Activated CD8-positive, alpha-beta memory T cell treated with anti-CD3 and anti-CD28 coated beads, Interleukin-2, amount 50 U/mL, for 1 hour (primary cell): ENCODE results near the gene SIRPB1.
"Not testable (repeated sequence)": the region's sequence is repeated elsewhere in the genome, so short reads cannot be mapped to it uniquely, and the experiment has no call there.

Experiments used
- DNase-seq: peaks from one replicate; pipeline ENCODE4 v3.0.0-alpha.2; 2020; ENCODE audit errors: extremely low read depth

Gene SIRPB1

GRCh38 chr20:1619861-1620444, at the start of gene SIRPB1:
SIRPB1 (minus strand) TSS chr20:1620009; CDS start chr20:1619944, 65 bp downstream.
- DNase-seq = no peak

DNA sequence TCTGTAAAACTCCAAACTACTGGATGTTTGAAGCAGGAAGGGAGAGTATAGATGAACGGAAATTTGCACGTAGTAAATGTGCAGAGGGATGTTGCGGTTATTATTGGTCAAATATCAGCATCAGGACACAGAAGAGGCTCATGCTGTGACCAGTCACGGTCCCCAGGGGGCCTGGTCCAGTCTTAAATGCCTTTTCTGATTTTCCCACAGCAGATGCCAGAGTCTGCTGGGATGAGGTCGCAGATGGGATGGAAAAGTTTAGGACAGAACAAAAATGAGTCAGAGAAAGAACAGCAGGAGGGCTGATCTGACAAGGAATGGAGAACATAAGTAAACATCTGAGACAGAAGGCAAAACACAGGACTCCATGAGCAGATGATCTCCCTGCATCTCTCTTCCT, 49.5 kb upstream of the SIRPB1 start:
- DNase-seq = no peak

DNA sequence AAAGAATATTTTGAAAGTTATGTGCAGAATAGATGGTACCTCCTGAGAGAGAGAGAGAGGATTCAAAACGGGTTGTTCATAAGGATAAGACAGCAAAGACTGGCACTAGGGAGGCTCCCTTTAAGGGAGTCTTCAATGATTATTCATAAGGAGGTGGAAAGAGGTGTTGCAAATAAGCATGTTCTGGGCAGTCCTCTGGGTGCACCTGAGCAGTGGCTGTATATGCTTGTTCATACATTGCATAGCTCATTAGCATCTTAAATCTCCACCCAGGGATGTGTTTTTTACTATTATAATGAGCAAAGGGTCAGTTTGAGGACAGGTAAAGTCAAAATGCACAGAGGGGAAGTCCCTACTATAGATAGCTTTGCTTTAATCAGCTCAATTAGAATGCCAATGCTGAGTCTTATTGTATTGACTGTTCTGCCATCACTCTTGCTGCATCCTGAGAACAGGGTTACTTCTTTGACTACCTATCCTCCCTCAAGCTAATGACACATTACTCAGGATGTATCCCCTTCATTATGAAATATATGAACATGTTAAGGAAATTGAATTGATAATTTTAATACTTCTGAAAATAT, 47.8 kb upstream of the SIRPB1 start:
- DNase-seq = no peak

GRCh38 chr20:1666802-1667201, 47.0 kb upstream of the SIRPB1 start:
- no peak for DNase-seq

GRCh38 chr20:1665345-1665744, 45.5 kb upstream of the SIRPB1 start:
- no peak for DNase-seq

DNA sequence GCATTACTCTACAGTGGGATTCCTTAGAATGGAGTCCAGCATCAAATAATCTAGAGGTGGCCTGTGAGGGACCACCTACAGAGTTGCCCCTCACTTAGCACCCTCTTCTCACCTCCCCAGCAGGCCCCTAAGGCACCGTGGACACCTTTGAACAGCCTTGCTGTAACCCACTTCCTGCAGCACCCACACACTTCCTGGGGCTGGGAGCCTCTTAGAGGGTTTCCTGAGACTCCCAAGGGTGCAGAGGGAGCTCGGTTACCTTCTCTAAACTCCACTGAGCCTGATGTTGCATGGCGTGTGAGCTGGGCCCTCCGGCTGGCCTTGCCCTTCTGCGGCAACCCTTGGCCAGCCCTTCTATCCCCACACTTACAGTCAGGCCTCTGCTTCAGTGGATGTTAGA, 45.1 kb upstream of the SIRPB1 start:
- DNase-seq = no peak

DNA sequence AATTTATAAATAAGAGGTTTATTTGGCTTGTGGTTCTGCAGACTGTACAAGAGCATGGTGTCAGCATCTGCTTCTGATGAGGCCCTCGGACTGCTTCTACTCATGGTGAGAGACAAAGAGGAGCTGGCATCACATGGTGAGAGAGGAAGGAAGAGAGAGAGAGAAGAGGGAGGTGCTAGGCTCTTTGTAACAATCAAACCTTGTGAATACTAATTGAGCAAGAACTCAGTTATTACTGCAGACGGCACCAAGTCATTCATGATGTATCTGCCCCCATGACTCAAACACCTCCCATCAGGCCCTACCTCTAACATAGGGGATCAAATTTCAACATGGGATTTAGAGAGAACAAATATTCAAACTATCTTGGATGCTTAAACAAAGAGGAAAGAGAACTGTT, 44.1 kb upstream of the SIRPB1 start:
- DNase-seq = no peak

DNA sequence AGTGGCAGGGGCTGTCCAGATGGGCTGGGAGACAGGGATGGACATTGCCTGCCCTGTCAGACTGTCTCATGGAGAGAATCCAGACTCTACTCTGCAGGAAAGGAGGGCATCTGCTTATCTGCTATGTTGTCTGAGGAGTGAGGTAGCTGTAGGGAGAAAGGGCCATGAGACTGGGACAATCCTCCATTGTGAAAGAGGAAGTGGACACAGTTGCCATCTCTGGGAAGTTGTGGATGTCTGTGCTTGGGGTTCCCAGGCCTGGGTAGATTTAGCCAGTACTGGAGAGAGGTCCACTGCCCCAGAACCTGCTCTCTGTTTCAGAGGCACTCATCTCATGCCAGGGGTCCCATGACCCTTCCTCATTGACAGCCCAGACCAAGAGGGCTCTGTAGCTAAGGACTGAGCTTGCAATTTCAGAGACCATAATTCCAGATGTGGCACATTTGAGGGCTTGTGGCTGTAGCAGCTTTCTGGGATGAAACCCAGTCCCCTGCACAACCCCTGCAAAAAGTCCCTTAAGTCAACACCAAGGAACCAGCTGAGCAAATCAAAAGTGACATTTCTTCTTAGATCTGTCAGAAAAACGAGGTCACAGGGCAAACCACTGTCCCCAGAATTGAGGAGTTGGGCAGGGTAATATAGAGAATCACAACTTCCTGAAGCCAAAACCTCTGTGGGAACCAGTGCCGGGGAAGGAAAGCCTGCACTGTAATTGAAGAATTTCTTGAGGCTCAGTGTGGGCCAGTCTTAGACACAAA, 41.9 kb upstream of the SIRPB1 start:
- DNase-seq = no peak

DNA sequence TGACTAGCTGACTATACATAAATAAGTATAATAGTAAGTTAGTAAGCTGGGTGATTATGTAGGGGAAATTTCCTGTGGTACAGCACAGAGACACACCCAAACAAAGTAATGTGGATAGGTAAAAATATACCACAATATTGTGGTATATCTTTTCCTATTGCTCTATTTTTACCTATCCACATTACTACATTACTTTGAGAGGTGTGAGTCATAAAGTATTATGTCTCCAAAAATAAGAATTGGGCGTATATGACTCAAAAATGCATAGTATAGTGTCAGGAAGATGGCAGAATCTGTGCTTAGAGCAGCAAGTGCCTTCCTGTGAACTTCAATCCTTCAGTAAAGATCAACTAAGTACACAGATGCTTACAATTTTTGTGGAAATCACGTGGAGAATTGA, 40.4 kb upstream of the SIRPB1 start:
- no peak for DNase-seq

DNA sequence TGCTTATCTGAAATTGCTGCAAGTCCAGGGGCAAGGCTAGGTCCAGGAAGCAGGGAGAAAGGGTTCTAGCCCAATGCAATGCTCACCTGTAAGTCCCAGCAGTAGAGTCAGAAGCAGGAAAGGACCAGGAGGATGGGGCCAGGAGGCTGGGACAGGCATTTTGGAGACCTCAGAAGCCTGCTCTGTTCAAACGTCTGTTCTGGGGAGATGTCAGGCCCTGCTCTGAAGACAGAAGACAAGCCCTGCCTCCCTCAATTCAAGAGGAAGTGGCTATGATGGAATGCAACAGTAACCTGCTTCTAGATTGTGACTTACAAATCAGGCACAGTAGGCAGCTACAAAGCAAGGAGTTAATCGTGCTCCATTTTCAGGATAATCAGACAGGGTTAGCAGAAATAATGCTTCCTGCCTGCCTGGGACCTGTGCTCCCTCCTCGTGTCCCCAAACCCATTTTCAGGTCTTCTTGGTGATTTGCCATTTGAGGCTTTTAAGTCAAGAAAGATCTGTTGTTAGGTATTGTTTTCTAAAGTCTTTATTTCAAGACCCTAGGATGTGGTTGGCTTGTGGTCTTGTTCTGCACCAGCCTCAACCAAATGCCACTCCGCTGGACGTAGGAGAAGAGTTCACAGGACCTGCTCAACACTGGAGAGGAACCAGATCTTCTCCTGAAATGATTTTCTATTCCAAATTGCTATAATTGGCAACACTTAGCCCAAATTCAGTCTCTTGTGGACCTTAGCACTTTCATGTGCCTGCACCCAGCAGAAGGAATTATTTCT, 37.9 kb upstream of the SIRPB1 start, which contains the start of gene SIRPG:
Gene SIRPG (minus strand): TSS at position 224 of the 779 bp plus-strand sequence. CDS start 65 bp downstream, at position 159.
- DNase-seq = no peak

- DNase-seq = no peak
These were observed 37.0 kb upstream of the SIRPB1 start for GRCh38 chr20:1656844-1657243.

DNA sequence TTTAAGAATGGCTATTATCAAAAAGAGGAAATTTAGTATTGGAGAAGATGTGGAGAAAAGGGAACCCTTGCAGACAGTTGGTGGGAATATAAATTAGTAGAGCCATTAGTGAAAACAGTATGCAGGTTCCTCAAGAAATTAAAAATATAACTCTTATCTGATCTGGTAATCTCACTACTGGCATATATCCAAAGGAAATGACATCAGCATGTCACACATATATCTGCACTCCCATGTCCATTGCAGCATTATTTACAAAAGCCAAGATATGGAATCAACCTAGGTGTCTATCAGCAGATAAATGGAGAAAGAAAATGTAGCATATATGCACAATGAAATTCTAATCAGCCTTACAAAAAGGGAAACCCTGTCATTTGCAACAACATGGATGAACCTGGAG, 35.2 kb upstream of the SIRPB1 start:
- DNase-seq = no peak

DNA sequence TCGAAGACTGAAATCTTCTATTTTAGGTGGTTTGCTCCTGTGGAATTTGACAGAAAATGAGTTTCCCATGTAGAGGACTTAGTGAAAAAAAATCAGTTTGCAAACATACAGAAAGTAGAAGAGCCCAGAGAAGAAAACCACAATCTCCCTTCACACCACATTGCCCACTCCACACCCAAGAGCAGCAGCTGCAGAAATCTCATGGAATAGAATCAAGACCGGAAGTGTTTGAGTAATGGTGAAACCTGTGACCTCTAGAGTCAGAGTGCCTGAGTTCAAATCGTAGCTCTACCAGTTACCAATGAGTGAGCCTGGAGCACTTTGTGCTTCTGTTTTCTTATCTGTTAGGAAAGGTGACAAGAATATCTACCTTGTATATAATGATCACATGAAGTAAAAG, 33.2 kb upstream of the SIRPB1 start:
- no peak for DNase-seq

DNA sequence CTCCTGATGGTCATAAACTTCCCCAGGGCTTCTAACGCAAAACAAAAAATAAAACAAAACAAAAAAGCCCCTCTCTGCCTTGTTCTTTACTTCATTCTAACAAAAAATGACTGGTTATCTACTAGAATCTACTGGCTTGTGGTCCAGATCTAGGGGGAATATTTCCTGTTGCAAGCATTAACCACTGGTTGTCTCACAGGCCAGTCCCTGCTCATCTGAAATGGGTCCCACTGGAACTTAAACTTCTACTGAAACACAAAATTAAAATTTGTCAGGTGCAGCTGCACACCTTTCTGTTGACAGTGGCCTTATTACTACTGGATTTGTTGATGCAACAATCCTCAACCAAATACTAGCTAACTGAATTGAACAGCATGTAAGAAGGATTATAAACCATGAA, 32.3 kb upstream of the SIRPB1 start:
- no peak for DNase-seq

GRCh38 chr20:1651268-1652058, 31.7 kb upstream of the SIRPB1 start:
- DNase-seq = no peak

- no peak for DNase-seq
These were observed 28.3 kb upstream of the SIRPB1 start for GRCh38 chr20:1648101-1648500.

DNA sequence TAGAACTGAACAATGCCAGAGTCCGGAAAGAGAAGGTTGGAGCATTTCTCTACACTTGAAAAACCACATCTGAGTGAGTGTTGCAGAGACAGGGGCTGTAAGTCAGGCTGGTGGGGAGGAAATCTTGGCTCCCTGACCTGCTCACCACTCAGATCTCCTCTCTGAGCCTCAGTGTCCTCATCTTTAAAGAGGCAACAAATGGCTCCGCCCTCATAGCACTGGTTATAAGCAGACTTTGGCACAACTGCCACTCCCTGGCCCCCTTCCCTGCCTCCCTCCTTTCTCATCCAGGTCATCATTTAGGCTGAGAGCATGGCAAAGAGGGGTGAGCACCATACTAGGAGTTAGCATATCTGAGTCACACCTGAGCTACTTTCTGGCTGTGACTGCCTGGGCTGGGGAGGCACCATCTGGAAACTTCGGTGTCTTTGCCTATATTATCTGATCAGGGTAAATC, 27.2 kb upstream of the SIRPB1 start:
- no peak for DNase-seq

DNA sequence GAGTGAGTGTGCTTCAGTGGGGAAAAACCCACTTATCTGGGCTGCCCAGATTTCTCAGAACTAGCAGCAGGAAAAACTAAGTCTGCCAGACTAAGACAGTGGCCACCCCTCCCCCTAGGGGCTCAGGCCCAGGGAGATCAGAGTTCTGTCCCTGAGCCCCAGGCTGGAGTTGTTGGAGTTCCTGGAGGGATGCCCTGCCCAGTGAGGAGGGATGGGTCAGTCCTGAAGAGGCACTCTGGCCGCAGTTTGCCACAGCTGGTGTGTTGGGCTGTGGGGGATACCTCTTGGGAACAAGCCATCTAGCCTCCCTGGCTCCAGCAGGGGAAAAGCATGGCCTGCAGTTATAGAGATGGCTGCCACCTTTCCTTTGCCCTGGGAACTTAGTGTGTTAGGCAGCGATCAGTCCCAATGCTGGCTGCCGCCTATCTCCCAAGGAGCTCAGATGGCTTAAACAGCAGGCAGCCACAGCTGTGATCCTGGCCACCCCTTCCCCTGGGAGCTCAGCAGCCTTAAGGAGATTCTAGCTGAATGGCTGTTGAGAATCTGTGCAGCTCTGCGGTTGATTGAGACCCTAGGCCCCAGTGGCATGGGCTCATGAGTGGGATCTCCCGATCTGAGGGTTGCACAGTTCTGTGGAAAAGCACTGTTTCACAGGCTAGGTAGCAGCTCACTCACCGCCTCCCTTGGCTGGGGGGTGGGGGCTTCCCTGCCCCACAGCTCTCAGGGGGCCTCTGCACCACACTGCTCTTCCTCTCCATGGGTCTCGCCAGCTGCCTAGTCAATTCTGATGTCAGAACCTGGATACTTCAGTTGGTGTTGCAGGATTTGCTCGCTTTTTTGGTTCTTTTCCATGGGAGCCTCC, 24.5 kb upstream of the SIRPB1 start:
- no peak for DNase-seq

DNA sequence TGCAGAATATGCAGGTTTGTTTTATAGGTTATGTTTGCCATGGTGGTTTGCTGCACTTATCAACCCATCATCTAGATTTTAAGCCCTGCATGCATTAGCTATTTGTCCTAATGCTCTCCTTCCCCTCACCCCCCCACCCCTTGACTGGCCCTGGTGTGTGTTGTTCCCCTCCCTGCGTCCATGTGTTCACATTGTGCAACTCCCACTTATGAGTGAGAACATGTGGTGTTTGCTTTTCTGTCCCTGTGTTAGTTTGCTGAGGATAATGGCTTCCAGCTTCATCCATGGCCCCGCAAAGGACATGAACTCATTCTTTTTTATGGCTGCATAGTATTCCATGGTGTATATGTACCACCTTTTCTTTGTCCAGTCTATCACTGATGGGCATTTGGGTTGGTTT, 18.8 kb upstream of the SIRPB1 start:
- DNase-seq = not testable (repeated sequence)

GRCh38 chr20:1637755-1638154, 17.9 kb upstream of the SIRPB1 start:
- no peak for DNase-seq

DNA sequence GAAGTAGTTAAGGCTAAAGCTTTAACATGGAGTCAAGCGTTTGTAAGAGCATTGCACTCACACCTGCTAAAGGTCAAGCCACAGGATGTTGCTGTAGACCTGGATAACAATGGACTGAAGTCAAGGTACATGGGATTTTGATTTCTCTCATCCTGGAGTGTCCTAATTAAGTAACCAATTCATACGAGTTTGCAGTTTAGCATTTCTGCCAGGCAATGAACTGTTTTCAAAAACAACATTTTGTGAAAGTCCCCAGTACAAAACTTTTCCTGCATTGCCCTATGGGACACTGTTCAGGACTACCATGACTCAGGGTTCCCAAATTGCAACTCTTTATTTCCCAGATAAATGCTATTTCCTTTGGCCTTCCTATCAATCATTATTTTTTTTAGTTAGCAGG, 17.4 kb upstream of the SIRPB1 start:
- DNase-seq = no peak
